ENCODE results near the gene SCGB3A1. TPM values are rescaled to one million over a fixed set of nuclear protein-coding genes. Genes with fewer than 3 reads are reported as not detected.

SCGB3A1 gene
- total RNA-seq, 1 experiment from 2014 or later, result not detected

DNA sequence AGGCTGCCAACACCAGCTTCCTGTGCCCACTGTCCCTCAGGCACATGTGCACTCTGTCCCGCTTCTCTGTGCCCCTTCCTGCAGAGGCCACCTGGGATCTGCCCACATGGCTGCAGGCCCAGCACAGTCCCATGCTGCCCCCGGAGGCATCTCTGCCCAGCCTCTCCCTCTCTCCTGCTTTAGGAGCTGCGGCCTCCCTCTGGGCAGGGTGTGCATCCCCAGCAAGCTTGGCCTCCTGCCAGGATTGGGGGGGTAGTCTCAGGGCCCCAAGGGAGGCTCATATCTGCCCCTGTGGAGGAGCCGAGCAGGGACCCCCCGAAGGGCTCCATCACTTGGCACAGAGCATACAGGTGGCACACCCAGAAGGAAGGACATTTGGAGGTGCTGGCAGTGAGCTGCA is 33.3 kb upstream of the SCGB3A1 start:
- no peak overlapping the region for H4K8ac ChIP-seq (replicated peaks; ENCODE audit: insufficient read length, low read depth, low read length)
- WGBS (ENCODE audit: extremely low coverage, insufficient read length, low lambda C conversion rate), result no CpG with 5 or more reads among the region's 5 CpGs
- no peak overlapping the region for H3K4ac ChIP-seq (ENCODE audit: low read depth, low read length)
- no peak overlapping the region for H3K23ac ChIP-seq (ENCODE audit: insufficient read length, low read depth, low read length)
- H2AFZ ChIP-seq (ENCODE audit: low read length), result no peak overlapping the region
- no peaks in the 10 kb centered on the region for H3K79me1 ChIP-seq (ENCODE audit: insufficient read depth, low read depth, low read length, poor library complexity, severe bottlenecking)
- no peak overlapping the region for H2BK20ac ChIP-seq (ENCODE audit: low read depth, low read length, poor library complexity, severe bottlenecking)
- H3K79me2 ChIP-seq (ENCODE audit: insufficient read depth, low read length), result no peaks in the 10 kb centered on the region
- H2BK5ac ChIP-seq (ENCODE audit: insufficient read length, low read length), result no peak overlapping the region
- no peak overlapping the region for H3K4me2 ChIP-seq (ENCODE audit: insufficient read depth, insufficient read length, low read length)
- no peak overlapping the region for H2BK15ac ChIP-seq (ENCODE audit: low read depth, low read length)
- no peak overlapping the region; the same call in 1 of the 2 replicates for H3K14ac ChIP-seq (ENCODE audit: insufficient read depth, low read length)
- H3K36me3 Mint-ChIP-seq (ENCODE audit: insufficient read depth in 1 of 3, low read depth in 3 of 3), result no peaks in the 10 kb centered on the region; a peak in 1 of 7 replicates
- H4K91ac ChIP-seq (ENCODE audit: insufficient read length, low read depth, low read length), result no peak overlapping the region
- H3K9ac ChIP-seq (ENCODE audit: extremely low read depth, insufficient read length, low read length), result no peak overlapping the region
- H3K56ac ChIP-seq (ENCODE audit: insufficient read length, low read depth, low read length), result no peak overlapping the region
- peaks cover 2 to 3% of the 10 kb centered on the region in 2 experiments; a peak in 1 of 4 replicates for H3K4me1 Mint-ChIP-seq
- no peaks in the 10 kb centered on the region for H3K27me3 ChIP-seq (ENCODE audit: insufficient read depth, low read length)
- no peaks in the 10 kb centered on the region for H3K9me3 ChIP-seq (ENCODE audit: control insufficient read depth, low read depth, low read length)
- no peak for DNase-seq
- no peak overlapping the region for H2AK5ac ChIP-seq (ENCODE audit: insufficient read length, low read length)
- H3K27ac Mint-ChIP-seq, result no peak overlapping the region
- no peak overlapping the region for H3K4me3 Mint-ChIP-seq
- H3K4me1 ChIP-seq (ENCODE audit: insufficient read depth, low read length), result no peaks in the 10 kb centered on the region
- no peaks in the 10 kb centered on the region for H3K23me2 ChIP-seq (ENCODE audit: insufficient read length, low read depth, low read length, poor library complexity, severe bottlenecking)
- TF ChIP-seq, protein P1, sequence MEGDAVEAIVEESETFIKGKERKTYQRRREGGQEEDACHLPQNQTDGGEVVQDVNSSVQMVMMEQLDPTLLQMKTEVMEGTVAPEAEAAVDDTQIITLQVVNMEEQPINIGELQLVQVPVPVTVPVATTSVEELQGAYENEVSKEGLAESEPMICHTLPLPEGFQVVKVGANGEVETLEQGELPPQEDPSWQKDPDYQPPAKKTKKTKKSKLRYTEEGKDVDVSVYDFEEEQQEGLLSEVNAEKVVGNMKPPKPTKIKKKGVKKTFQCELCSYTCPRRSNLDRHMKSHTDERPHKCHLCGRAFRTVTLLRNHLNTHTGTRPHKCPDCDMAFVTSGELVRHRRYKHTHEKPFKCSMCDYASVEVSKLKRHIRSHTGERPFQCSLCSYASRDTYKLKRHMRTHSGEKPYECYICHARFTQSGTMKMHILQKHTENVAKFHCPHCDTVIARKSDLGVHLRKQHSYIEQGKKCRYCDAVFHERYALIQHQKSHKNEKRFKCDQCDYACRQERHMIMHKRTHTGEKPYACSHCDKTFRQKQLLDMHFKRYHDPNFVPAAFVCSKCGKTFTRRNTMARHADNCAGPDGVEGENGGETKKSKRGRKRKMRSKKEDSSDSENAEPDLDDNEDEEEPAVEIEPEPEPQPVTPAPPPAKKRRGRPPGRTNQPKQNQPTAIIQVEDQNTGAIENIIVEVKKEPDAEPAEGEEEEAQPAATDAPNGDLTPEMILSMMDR (conservative IDR thresholded peaks at IDR 0.05), result no peak
- H3K9me3 Mint-ChIP-seq, result no peaks in the 10 kb centered on the region
- H3K18ac ChIP-seq (ENCODE audit: insufficient read length, low read depth, low read length), result no peak overlapping the region
- H4K5ac ChIP-seq (ENCODE audit: insufficient read length, low read depth, low read length), result no peak overlapping the region
- no peak overlapping the region for H2BK12ac ChIP-seq (ENCODE audit: insufficient read length, low read depth, low read length)
- no peak overlapping the region for H2BK120ac ChIP-seq (ENCODE audit: low read depth, low read length, poor library complexity, severe bottlenecking)
- H3K27me3 Mint-ChIP-seq (ENCODE audit: low read depth), result peaks cover 9% of the 10 kb centered on the region
- H3K27ac ChIP-seq (ENCODE audit: insufficient read length, low read depth, low read length), result no peak overlapping the region
- no peaks in the 10 kb centered on the region for H4K20me1 ChIP-seq (ENCODE audit: control insufficient read depth, insufficient read depth, insufficient read length)
- no peak overlapping the region for H3T11ph ChIP-seq (ENCODE audit: low read length)
